NCI-H460 (cell line): Measurements from ENCODE around the gene PLIN5. TPM values are rescaled to one million over a fixed set of nuclear protein-coding genes. Genes with fewer than 3 reads are reported as not detected.

Experiments
- DNase-seq: peaks from one replicate; pipeline ENCODE4 v3.0.0-alpha.2; 2016; ENCODE audit warnings: low read depth; ENCODE audit errors: extremely low read depth
- polyA plus RNA-seq: library from polyadenylated mRNA; depleted of rRNA; stranded (reverse); fragments of >200 nt; gene quantifications from 2 replicates; pipeline ENCODE4 v1.2.3, GENCODE V29; 2014; cell fraction: nucleus; rRNA removed
- total RNA-seq: library from RNA; depleted of rRNA; stranded (reverse); fragments of >200 nt; shearing (Covaris generic); gene quantifications from 2 replicates; pipeline ENCODE4 v1.2.3, GENCODE V29; 2014; rRNA removed

PLIN5 gene
- total RNA-seq: not detected in 2 replicates
- 3.8 TPM in 1 of 2 replicates, not detected in the other for polyA plus RNA-seq

- DNase-seq: peak; percentile 44
Measured at GRCh38 chr19:4534836-4535658, at the start of gene PLIN5. Gene PLIN5 (minus strand): TSS chr19:4535224. CDS start chr19:4534074, 1,150 bp downstream.

DNA sequence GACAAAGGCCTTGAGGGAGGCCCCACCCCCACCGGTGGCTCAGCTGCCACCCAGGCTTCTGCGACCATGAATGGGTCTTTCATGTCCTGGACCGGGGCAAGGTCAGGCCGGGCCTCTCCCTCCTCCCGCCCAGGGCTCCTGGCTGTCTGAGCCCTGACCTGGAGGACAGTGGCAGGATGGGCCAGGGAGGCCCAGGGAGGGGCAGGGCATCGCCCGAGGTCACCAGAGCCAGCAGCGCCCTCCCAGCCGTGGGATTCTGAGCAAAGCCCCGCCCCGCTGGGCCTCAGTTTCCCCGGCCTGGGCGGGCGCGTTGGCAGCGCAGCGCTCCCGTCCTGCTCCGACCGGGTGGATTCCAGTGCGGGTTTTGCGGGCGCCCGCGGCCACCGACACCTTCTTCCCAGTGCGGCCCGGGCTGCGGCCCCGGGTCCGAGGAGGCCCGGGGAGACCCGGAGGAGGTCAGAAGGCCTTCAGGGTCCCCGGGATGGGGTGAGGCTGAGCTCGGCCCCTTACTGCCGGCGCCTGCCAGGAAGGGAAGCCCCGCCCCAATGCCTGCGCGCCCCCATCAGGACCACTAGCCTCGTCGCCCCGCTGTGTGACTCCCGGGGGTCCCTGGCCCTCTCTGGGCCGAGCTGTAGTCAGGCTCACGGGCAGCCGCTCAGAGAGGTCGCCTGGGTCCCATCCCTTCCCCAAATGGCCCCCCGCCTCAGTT, 49.1 kb upstream of the PLIN5 start:
- no peak for DNase-seq

GRCh38 chr19:4582980-4583842, 48.2 kb upstream of the PLIN5 start:
- no peak for DNase-seq

- DNase-seq: no peak
Measured at GRCh38 chr19:4581666-4582553, 46.9 kb upstream of the PLIN5 start.

DNA sequence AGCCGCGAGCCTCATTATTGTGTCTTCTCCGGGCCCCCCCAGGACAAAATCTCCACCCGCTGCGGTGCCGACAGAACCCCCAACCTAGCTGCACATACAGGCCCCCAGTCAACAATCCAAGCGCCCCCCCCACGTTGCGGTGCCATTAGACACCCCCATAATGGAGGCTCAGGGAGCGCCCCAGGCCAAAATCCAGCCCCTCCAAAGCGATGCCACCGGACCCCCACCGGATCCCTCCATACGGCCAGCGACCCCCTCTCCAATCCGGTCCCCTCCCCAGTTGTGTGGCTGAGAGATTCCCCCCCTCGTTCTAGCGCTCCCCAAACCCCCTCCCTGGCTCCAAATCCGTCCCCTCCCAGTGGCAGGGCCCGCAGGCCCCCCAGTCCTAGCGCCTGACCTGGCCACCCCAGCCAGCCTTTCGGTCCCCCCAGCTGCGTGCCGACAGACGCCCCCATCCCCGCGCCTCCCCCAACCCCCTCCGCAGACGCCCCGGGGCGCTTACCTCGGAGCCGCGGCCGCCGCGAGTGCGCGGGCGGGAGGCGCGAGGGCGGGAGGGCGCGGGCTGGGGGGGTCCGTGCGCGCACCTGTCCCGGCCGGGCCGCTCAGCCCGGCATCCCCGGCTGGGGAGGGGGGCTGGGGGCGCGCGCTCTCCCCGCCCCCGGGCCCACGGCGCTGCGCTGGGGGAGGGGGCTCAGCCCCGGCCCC, 46.1 kb upstream of the PLIN5 start:
- DNase-seq: no peak

GRCh38 chr19:4580021-4580901, 45.2 kb upstream of the PLIN5 start:
- DNase-seq: no peak

DNA sequence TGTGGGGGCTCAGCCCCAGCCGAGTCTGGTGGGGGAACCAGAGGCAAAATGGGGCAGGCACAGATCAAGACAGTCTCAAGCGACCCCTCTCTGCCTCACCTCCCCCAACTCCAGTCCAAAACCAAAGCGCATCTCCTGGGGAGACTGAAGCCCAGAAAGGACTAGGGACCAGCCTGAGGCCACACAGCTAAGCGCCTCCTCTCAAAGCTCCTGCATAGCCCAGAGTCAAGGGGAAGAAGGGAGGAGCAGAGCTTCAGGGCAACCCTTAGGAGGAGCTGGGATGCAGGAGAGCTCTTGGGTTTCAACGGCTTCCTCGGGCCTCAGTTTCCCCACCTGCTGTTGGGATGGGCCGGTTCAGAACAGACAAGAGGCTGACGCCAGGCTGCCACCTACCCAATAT, 44.4 kb upstream of the PLIN5 start:
- DNase-seq: no peak

GRCh38 chr19:4578552-4579248, 43.7 kb upstream of the PLIN5 start:
- no peak for DNase-seq

DNA sequence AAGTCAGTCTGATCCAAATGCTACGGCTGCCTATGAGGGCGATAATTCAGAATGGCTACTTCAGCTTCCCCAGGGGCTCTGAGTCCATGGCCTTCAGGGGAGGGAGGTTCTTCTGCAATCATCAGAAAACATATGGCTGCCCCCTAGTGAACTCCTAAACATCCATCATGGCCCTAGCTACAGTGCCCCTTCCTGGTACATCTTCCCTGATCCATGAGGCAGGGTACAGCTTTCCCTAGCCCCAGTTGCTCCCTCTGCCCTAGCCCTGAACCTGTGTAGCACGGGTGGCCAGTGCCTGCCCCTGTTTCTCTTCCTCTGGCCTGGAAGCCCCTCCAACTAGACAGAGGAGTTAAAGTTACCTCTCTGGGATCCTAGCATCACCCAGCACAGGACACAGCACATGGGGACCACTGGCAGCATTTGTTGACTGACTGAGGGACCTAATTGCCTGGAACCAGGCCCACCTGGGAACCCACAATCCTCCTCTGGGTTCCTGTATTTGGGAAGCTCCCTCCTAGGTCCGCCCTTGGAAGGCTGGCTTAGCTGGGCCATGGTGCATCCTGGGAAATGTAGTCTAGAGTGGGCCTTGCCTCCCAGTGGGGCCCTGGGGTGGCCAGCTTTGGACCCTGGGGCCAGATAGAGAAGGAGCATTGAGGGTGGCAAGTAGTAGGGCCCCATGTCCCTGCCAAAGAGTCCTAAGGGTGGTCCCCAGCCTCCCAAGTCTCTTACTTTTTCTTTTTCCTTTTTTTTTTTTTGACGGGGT, 42.2 kb upstream of the PLIN5 start:
- DNase-seq: no peak

- DNase-seq: peak; percentile 46
Measured at GRCh38 chr19:4576016-4576933, 41.3 kb upstream of the PLIN5 start.

GRCh38 chr19:4575267-4576015, 40.4 kb upstream of the PLIN5 start:
- DNase-seq: peak; percentile 75

- no peak for DNase-seq
Measured at GRCh38 chr19:4573682-4574081, 38.7 kb upstream of the PLIN5 start.

GRCh38 chr19:4571305-4571917, 36.4 kb upstream of the PLIN5 start:
- no peak for DNase-seq

DNA sequence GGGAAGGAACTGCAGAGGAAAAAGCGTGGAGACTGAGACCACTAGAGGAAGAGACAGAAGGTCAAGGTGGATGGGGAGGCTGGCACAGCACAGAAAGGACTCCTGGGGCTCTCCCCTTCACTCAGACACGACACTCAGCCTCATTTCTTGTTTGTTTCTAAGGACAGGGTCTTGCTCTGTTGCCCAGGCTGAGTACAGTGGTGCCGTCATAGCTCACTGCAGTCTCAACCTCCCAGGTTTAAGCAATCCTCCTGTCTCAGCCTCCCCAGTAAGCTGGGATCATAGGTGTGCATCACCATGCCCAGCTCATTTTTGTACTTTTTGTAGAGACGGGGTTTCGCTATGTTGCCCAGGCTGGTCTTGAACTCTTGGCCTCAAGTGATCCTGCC, 35.9 kb upstream of the PLIN5 start:
- DNase-seq: no peak

DNA sequence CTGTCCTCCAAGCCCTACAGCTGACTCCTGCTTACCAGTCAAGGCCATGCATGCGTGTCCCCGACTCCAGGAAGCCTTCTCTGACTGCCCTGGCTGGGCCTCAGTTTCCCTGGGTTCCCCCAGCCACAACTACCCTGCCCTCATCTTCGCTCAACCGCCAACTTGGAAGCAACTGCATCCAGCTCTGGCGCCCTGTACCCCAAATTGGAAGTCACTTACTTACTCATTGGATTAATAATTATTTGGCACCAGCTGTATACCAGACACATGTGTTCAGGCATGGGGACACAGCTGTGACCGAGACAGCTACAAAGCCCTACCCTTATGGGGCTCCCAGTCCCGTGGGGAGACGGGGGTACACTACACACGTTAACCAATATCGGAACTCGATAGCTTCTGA, 35.4 kb upstream of the PLIN5 start:
- DNase-seq: no peak
